ENCODE measurements around the gene GSG1.
"Not testable (repeated sequence)": the region's sequence is repeated elsewhere in the genome, so short reads cannot be mapped to it uniquely, and the experiment has no call there.

The GSG1 gene

GRCh38 chr12:13049816-13050215, 53.7 kb downstream of the GSG1 start:
- DNase-seq: no peak

GRCh38 chr12:13046964-13047363, 56.5 kb downstream of the GSG1 start:
- no peak for DNase-seq

- no peak for DNase-seq
Observed at GRCh38 chr12:13045816-13046215, 57.7 kb downstream of the GSG1 start.

GRCh38 chr12:13044906-13045299, 58.6 kb downstream of the GSG1 start:
- DNase-seq: no peak

GRCh38 chr12:13044002-13044905, 59.2 kb downstream of the GSG1 start, which contains the start of gene FAM234B:
TSS of gene FAM234B (plus strand) at chr12:13044381. CDS start at chr12:13044404, 23 bp downstream.
- DNase-seq: peak; percentile 63

- DNase-seq: no peak
Observed at GRCh38 chr12:13042666-13043230, 60.7 kb downstream of the GSG1 start.

- DNase-seq: no peak
Observed at GRCh38 chr12:13041224-13041623, 62.2 kb downstream of the GSG1 start.

- DNase-seq: no peak
Observed at GRCh38 chr12:13039328-13039956, 64.0 kb downstream of the GSG1 start.

- no peak for DNase-seq
Observed at GRCh38 chr12:13038491-13039161, 64.8 kb downstream of the GSG1 start.

- no peak for DNase-seq
Observed at GRCh38 chr12:13036881-13037280, 66.6 kb downstream of the GSG1 start.

GRCh38 chr12:13035335-13035734, 68.1 kb downstream of the GSG1 start:
- DNase-seq: not testable (repeated sequence)
